ENCODE data around the gene SH3GLB1.

The SH3GLB1 gene

GRCh38 chr1:86708920-86709319 lies 4.5 kb downstream of the SH3GLB1 start:
- peak; percentile 4 to 20 for DNase-seq
- TF ChIP-seq POLR2A (IDR thresholded peaks at IDR 0.05; ENCODE audit: low read length) (no peak), GATA1 (IDR thresholded peaks at IDR 0.05; ENCODE audit: low read depth, low read length) (no peak)

DNA sequence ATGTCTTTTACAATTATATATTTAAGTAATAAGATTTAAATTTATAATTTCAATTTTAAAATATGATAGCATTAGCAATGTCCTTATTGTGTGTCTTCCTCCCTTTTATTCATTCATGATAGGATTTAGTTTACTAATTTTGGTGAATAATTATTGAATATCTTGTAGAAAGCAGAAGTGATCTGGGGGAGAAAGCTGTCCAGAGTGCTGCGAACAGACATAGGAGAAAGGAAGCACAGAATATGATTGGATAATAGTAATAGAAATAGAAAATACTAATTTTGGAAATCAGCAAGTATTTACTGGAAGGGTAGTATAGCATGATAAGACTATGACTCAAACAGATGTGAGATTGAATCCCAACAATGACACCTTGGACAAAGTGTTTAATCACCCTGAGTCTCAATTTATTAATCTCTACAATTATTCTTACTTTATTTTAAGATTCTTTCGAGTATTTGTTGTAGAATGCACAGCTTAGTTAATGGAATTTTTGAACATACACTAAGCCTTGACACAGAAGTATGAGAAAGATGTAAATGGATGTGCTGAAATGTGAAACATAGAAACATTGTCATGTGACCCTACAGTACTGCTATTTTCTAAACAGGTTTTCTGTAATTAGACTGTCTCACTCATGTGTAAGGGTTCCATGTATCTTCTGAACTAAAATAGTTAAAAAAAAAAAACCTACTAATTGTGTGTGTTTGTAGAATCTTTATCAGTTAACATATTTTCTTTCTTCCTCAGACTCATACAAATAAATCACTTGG lies 7.9 kb downstream of the SH3GLB1 start:
- no peak for TF ChIP-seq POLR2A (IDR thresholded peaks at IDR 0.05; ENCODE audit: low read length)
- TF ChIP-seq GATA1 (IDR thresholded peaks at IDR 0.05; ENCODE audit: low read depth, low read length) = no peak
- DNase-seq = no peak

DNA sequence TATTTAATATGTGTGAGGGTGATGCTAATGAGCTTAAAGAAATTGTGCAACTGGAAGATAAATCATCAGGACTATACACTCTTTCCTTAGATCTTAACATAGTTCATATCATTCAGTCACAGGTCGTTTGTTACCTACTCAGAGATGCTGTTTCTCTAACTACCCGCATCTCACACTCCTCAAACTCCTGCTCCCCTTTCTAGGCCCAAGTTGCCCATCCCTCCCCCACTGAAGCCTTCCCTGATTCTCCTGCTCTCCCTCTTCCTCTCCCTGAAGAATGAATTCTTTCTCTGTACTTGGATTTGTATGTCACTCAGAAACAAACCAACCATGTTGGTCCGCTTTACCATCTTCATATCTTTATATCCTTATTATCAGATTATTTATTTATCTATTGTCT lies 9.1 kb downstream of the SH3GLB1 start:
- no peak for DNase-seq
- no peak for TF ChIP-seq POLR2A (IDR thresholded peaks at IDR 0.05; ENCODE audit: low read length)
- no peak for TF ChIP-seq GATA1 (IDR thresholded peaks at IDR 0.05; ENCODE audit: low read depth, low read length)

DNA sequence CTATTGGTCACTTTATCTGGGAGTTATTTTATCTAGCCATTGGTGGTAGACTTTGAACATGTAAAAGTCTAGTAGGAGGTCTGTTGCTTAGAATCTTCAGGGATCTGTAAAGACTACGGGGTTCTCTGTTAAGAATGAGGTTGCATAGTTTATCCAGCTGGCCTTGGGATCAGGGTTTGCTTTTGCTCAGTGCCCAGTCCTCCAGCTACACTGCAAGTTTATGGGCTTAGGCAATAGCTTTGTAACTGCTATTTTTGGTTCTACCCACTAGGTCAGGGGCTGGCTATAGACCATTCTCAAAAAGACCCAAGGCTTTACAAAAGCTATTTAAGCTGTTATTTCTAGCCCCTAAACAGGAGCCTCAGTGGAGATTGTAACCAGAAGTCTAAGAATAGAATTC lies 9.8 kb downstream of the SH3GLB1 start:
- no peak for DNase-seq
- TF ChIP-seq GATA1 (IDR thresholded peaks at IDR 0.05; ENCODE audit: low read depth, low read length) (no peak), POLR2A (IDR thresholded peaks at IDR 0.05; ENCODE audit: low read length) (no peak)

- DNase-seq = no peak
- TF ChIP-seq GATA1 (IDR thresholded peaks at IDR 0.05; ENCODE audit: low read depth, low read length) (no peak), POLR2A (IDR thresholded peaks at IDR 0.05; ENCODE audit: low read length) (no peak)
These were observed 10.3 kb downstream of the SH3GLB1 start for GRCh38 chr1:86714561-86715244.

GRCh38 chr1:86718786-86719185 lies 14.4 kb downstream of the SH3GLB1 start:
- TF ChIP-seq GATA1 (IDR thresholded peaks at IDR 0.05; ENCODE audit: low read depth, low read length) = no peak
- TF ChIP-seq POLR2A (IDR thresholded peaks at IDR 0.05; ENCODE audit: low read length) = no peak
- no peak for DNase-seq

- TF ChIP-seq GATA1 (IDR thresholded peaks at IDR 0.05; ENCODE audit: low read depth, low read length) (no peak), POLR2A (IDR thresholded peaks at IDR 0.05; ENCODE audit: low read length) (no peak)
- DNase-seq = no peak
These were observed 27.0 kb downstream of the SH3GLB1 start for GRCh38 chr1:86731416-86731815.

DNA sequence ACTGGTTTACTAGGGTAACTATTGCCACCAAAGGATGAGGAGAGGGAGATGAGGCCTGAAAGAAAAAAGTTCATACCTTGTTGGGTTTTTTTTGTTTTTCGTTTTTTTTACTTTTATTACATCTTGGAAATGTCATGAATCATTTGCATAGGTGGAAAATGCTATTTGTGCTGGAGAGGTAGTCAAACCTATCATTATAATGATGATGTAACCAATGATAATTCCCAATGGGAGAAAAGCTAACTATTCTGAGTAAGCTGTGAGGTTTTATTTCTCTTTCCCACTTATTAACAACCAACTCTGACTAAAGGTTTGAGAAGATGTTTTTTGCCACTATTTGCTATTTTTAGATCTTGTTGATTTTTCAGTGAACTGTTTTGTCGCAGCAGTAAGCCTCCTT lies 29.0 kb downstream of the SH3GLB1 start:
- no peak for TF ChIP-seq POLR2A (IDR thresholded peaks at IDR 0.05; ENCODE audit: low read length)
- TF ChIP-seq GATA1 (IDR thresholded peaks at IDR 0.05; ENCODE audit: low read depth, low read length) = no peak
- no peak for DNase-seq

DNA sequence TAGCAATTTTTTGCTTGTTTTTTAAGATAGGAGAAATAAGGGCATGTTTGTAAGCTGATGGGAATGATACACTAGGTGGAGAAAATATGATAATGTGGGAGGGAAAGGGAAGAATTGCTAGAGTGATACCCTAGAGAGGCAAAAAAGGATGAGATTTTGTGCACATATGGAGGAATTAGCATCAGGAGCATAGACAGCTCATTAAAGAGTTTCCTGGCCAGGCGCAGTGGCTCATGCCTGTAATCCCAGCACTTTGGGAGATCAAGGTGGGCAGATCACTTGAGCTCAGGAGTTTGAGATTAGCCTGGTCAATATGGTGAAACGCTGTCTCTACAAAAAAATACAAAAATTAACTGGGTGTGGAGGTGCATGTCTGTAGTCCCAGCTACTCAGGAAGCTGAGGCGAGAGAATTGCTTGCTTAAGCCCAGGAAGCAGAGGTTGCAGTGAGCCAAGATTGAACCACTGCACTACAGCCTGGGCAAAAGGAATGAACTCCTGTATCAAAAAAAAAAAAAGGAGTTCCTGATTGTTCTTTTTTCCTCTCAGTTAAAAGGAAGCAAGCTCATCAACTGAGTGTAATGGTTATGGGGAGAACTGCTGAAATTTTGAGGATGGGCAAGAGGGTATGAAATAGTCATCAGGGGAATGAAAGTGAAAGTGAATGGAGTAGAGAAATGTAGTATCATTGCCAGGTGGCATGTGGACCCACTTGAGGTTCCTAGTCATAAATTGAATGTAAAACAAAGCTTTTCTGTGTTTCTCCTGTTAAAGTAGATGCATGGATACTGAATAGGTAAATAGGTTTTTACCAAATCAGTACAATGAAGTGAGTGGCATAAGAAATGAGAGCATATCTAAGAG lies 35.5 kb downstream of the SH3GLB1 start:
- peak in 1 of 2 experiments; percentile 18 for DNase-seq
- TF ChIP-seq GATA1 (IDR thresholded peaks at IDR 0.05; ENCODE audit: low read depth, low read length) = no peak
- TF ChIP-seq POLR2A (IDR thresholded peaks at IDR 0.05; ENCODE audit: low read length) = no peak

- TF ChIP-seq POLR2A (IDR thresholded peaks at IDR 0.05; ENCODE audit: low read length) = no peak
- TF ChIP-seq GATA1 (IDR thresholded peaks at IDR 0.05; ENCODE audit: low read depth, low read length) = no peak
- DNase-seq = peak; percentile 68 to 83
These were observed 37.7 kb downstream of the SH3GLB1 start for GRCh38 chr1:86741947-86742572.

GRCh38 chr1:86747304-86747703 lies 42.9 kb downstream of the SH3GLB1 start:
- DNase-seq = no peak
- TF ChIP-seq POLR2A (IDR thresholded peaks at IDR 0.05; ENCODE audit: low read length) (no peak), GATA1 (IDR thresholded peaks at IDR 0.05; ENCODE audit: low read depth, low read length) (no peak)

DNA sequence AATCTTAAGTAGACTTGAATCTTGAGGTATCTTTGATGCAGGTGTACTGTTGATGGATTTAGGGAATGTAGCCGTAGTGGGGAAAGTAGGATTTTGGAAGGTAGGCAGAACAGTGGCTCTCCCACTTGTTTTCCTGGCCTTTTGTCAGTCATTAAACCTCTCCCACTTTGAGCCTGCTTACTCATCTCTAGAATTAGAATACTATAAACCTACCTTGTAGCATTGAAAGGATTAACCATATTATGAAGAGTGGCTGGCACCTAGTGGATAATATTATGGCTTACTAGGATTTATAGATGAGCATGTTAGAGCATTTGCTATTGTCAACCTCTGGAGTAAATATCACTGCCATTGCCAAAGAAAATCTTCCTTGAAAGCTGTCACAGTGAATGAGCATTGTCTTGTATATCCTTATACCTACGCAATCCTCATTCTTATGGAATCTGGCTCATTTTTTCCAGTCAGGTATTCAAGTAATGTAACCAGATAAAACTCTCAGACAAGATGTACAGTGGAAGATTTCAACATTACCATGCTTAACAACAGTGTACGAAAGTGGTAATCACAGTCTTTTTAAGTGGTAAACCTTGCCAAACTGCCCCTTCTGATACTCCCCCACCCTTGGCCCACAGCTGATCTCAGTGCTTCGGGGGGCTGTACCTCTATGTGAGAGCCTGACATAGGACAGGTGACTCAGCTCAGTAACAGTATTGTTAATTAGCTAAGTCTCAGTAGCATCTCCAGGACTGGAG lies 44.4 kb downstream of the SH3GLB1 start:
- no peak for TF ChIP-seq POLR2A (IDR thresholded peaks at IDR 0.05; ENCODE audit: low read length)
- no peak for TF ChIP-seq GATA1 (IDR thresholded peaks at IDR 0.05; ENCODE audit: low read depth, low read length)
- no peak for DNase-seq

DNA sequence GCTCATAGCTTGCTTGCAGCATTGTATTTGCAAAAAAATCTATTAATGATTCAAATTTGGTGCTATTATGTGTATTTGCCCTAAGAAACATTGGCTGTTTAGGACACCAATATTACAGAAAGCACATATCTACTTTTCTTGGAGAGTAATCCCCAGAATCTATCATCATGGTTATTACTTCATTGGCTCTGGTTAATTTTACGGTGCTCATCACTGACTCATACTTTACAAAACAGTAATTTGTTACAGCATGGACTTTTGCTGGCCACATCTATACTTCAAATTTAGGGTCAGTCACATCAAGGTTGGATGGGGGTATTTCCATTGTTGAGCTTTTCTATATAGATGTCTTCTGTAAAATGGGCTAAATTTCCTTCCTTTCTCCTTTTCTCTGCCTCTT lies 45.7 kb downstream of the SH3GLB1 start:
- DNase-seq = no peak
- TF ChIP-seq GATA1 (IDR thresholded peaks at IDR 0.05; ENCODE audit: low read depth, low read length) (no peak), POLR2A (IDR thresholded peaks at IDR 0.05; ENCODE audit: low read length) (no peak)

All from erythroblast (primary cell).